ENCODE data around the gene NUSAP1. TPM values are rescaled to one million over a fixed set of nuclear protein-coding genes. Genes with fewer than 3 reads are reported as not detected.
A peak's percentile ranks its signal among the peaks of the same experiment; 100 is the strongest.

Gene NUSAP1
- total RNA-seq, 6 experiments from 2014 or later = 2.2 to 9.3 (median 5.0) TPM

DNA sequence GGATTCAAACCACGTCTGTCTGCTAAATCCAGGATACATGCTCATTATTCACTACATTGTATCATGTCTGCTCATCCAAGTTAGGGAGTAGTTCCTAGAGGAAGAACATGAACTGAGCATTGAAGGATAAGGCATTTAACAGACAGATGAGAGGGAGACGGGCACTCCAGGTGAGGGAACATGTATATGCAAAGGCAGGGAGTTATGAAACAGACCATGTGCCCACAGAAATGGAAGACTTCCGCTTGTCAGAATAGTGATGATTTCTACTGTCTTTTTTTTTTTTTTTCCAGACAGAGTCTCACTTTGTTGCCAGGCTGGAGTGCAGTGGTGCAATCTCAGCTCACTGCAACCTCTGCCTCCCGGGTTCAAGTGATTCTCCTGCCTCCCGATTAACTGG, 74.7 kb downstream of the NUSAP1 start:
- intact Hi-C loops (cut with DNase I) = no loop called here
- Histone ChIP-seq H3K27ac (no peak overlapping the region), H3K27me3 (no peaks in the 10 kb centered on the region), H3K36me3 (no peaks in the 10 kb centered on the region), H3K9me3 (no peaks in the 10 kb centered on the region), H3K4me3 (no peak overlapping the region), H3K4me1 (peaks cover 0 to 3% (median 0%) of the 10 kb centered on the region in 4 donors)
- WGBS (ENCODE audit: insufficient coverage, low coverage, low lambda C conversion rate, missing lambda C conversion rate) = 78% methylated on average over 5 of the region's 5 CpGs
- ATAC-seq (no peak), DNase-seq (no peak)
- no peak for TF ChIP-seq POLR2A (IDR thresholded peaks at IDR 0.05)
- no peak for TF ChIP-seq CTCF (IDR thresholded peaks at IDR 0.05)

DNA sequence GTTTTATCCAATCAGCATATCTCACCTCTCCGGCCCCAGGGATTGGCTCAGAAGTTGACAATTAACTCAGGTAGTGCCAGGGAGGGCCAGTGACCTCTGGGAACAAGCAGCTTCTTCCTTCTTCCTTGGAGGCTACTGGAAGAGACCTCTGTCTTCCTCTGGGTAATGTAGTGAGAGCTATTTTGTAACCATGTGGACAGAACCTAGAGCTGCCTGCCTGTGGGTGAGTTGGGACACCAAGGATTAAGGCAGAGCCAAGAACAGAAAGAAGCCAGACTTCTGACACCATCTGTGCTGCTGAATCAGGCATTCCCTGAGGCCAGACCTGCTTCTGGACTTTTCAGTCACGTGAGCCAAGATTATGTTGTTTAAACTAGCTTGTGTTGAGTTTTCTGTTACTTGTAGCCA, 75.6 kb downstream of the NUSAP1 start:
- TF ChIP-seq POLR2A (IDR thresholded peaks at IDR 0.05) (no peak), CTCF (IDR thresholded peaks at IDR 0.05) (no peak)

DNA sequence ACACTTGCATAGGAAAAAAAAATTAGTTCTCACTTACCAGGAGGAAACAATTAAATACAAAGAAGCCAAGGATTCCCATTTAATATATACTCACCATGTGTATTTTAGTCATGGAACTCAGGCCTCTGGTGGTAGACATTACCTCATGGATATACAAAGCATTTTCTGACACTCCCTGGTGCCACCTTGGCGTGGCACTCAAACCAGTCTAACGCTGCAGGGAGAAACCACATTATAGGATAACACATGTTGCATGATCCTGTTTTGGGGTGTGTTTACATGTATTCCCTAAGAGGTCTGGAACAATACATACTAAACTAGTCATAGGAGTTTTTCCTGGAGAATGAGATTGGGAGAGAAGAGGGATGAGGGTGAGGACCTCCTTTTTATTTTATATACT, 78.3 kb downstream of the NUSAP1 start:
- no peak for TF ChIP-seq POLR2A (IDR thresholded peaks at IDR 0.05)
- TF ChIP-seq CTCF (IDR thresholded peaks at IDR 0.05) = no peak
- 82% methylated on average over 2 of the region's 2 CpGs for WGBS (ENCODE audit: insufficient coverage, low coverage, low lambda C conversion rate, missing lambda C conversion rate)
- no peaks in the 10 kb centered on the region for H3K9me3 ChIP-seq
- no peaks in the 10 kb centered on the region for H3K36me3 ChIP-seq
- ATAC-seq = no peak
- H3K27ac ChIP-seq = no peak overlapping the region
- H3K27me3 ChIP-seq = no peaks in the 10 kb centered on the region
- no peak for DNase-seq
- intact Hi-C loops (cut with DNase I) = no loop called here
- no peak overlapping the region for H3K4me3 ChIP-seq
- H3K4me1 ChIP-seq = peaks cover 0 to 1% (median 0%) of the 10 kb centered on the region in 4 donors

More for the DNA sequence above, 75.6 kb downstream of the NUSAP1 start:
- DNase-seq (no peak), ATAC-seq (peak in 1 of 4 donors; percentile 28)
- Histone ChIP-seq H3K4me1 (peaks cover 0 to under 1% (median 0%) of the 10 kb centered on the region in 4 donors), H3K27me3 (no peaks in the 10 kb centered on the region), H3K9me3 (no peaks in the 10 kb centered on the region), H3K27ac (no peak overlapping the region), H3K36me3 (no peaks in the 10 kb centered on the region), H3K4me3 (no peak overlapping the region)
- 11% methylated on average over 1 of the region's 2 CpGs for WGBS (ENCODE audit: insufficient coverage, low coverage, low lambda C conversion rate, missing lambda C conversion rate)
- intact Hi-C loops (cut with DNase I) = no loop called here

DNA sequence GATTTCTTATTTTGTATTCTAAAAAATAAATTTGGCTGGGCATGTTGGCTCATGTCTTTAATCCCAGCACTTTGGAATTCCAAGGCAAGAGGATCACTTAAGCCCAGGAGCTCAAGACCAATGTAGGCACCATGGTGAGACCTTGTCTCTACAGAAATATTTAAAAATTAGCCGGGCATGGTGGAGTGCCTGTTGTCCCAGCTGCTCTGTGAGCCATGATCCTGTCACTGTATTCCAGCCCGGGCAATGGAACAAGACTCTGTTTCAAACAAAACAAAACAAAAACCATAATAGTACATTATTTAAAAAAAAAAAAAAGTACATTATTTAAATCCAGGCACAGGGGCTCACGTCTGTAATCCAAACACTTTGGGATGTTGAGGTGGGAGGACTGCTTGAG, 78.8 kb downstream of the NUSAP1 start:
- WGBS (ENCODE audit: insufficient coverage, low coverage, low lambda C conversion rate, missing lambda C conversion rate) = 76% methylated on average over 3 of the region's 3 CpGs
- intact Hi-C loops (cut with DNase I) = no loop called here
- ATAC-seq = no peak
- Histone ChIP-seq H3K36me3 (no peaks in the 10 kb centered on the region), H3K27me3 (no peaks in the 10 kb centered on the region), H3K27ac (no peak overlapping the region), H3K4me3 (no peak overlapping the region), H3K4me1 (peaks cover 0 to 3% (median 0%) of the 10 kb centered on the region in 4 donors), H3K9me3 (no peaks in the 10 kb centered on the region)
- TF ChIP-seq CTCF (IDR thresholded peaks at IDR 0.05) (no peak), POLR2A (IDR thresholded peaks at IDR 0.05) (no peak)
- no peak for DNase-seq
